Mesothelial cell of epicardium (in vitro differentiated cells): ENCODE measurements around the gene KCNIP4. TPM values are rescaled to one million over a fixed set of nuclear protein-coding genes. Genes with fewer than 3 reads are reported as not detected.

Experiments used
- DNase-seq, 2 experiments: peaks; one replicate each; pipeline ENCODE4 v3.0.0; 2021; ENCODE audit warnings: low spot score in 2 of 2; ENCODE audit not compliant: unreplicated experiment in 2 of 2
- H3K27ac Mint-ChIP-seq: 2 replicates; pipeline ENCODE4 v1.8.0; 2021; ENCODE audit warnings: mixed read lengths
- H3K27me3 Mint-ChIP-seq: 2 replicates; pipeline ENCODE4 v1.8.0; 2021; ENCODE audit warnings: low read depth, mixed read lengths
- H3K36me3 Mint-ChIP-seq: 2 replicates; pipeline ENCODE4 v1.8.0; 2021; ENCODE audit warnings: mixed read lengths
- H3K4me1 Mint-ChIP-seq: 2 replicates; pipeline ENCODE4 v1.8.0; 2021; ENCODE audit warnings: mixed read lengths
- H3K4me3 Mint-ChIP-seq: 2 replicates; pipeline ENCODE4 v1.8.0; 2021; ENCODE audit warnings: mild to moderate bottlenecking, moderate library complexity, mixed read lengths
- H3K9me3 Mint-ChIP-seq: 2 replicates; pipeline ENCODE4 v1.8.0; 2021; ENCODE audit warnings: mixed read lengths
- CTCF ChIP-seq: fragments of 200-600 bp; sonication (generic); IDR thresholded peaks from one replicate; pipeline ENCODE4 v1.5.0; 2021; ENCODE audit warnings: antibody characterized with exemption; ENCODE audit not compliant: unreplicated experiment
- total RNA-seq: library from RNA; stranded (reverse); gene quantifications from 3 replicates; pipeline ENCODE4 v1.2.1, GENCODE V29; 2021

The KCNIP4 gene
- total RNA-seq, 1 donor from 2014 or later, result 3.0 TPM

GRCh38 chr4:21046141-21046540 lies 902.4 kb downstream of the KCNIP4 start:
- no peak for DNase-seq
- H3K27ac Mint-ChIP-seq, result no peak overlapping the region
- TF ChIP-seq CTCF, result no peak

GRCh38 chr4:21045119-21045518 lies 903.5 kb downstream of the KCNIP4 start:
- DNase-seq, result no peak
- H3K36me3 Mint-ChIP-seq, result no peaks in the 10 kb centered on the region
- H3K27me3 Mint-ChIP-seq, result peaks cover 22% of the 10 kb centered on the region
- H3K4me1 Mint-ChIP-seq, result no peaks in the 10 kb centered on the region
- no peak overlapping the region for H3K27ac Mint-ChIP-seq
- no peak overlapping the region for H3K4me3 Mint-ChIP-seq
- H3K9me3 Mint-ChIP-seq, result no peaks in the 10 kb centered on the region
- no peak for TF ChIP-seq CTCF

More at GRCh38 chr4:21046141-21046540, 902.4 kb downstream of the KCNIP4 start:
- Mint-ChIP-seq H3K27me3 (peaks cover 24% of the 10 kb centered on the region), H3K36me3 (no peaks in the 10 kb centered on the region), H3K4me1 (no peaks in the 10 kb centered on the region), H3K9me3 (no peaks in the 10 kb centered on the region), H3K4me3 (no peak overlapping the region)

GRCh38 chr4:21041708-21042107 lies 906.9 kb downstream of the KCNIP4 start:
- no peak overlapping the region for H3K27ac Mint-ChIP-seq
- H3K4me3 Mint-ChIP-seq, result no peak overlapping the region
- no peaks in the 10 kb centered on the region for H3K4me1 Mint-ChIP-seq
- TF ChIP-seq CTCF, result no peak
- no peaks in the 10 kb centered on the region for H3K36me3 Mint-ChIP-seq
- H3K9me3 Mint-ChIP-seq, result no peaks in the 10 kb centered on the region
- H3K27me3 Mint-ChIP-seq, result peaks cover 31% of the 10 kb centered on the region
- DNase-seq, result no peak

- DNase-seq, result no peak
- H3K4me3 Mint-ChIP-seq, result no peak overlapping the region
- H3K27me3 Mint-ChIP-seq, result peaks cover 16% of the 10 kb centered on the region
Measured at GRCh38 chr4:21034728-21035127, 913.8 kb downstream of the KCNIP4 start.

GRCh38 chr4:21032089-21032645 lies 916.4 kb downstream of the KCNIP4 start:
- H3K4me1 Mint-ChIP-seq, result no peaks in the 10 kb centered on the region
- TF ChIP-seq CTCF, result no peak
- H3K27ac Mint-ChIP-seq, result no peak overlapping the region
- H3K36me3 Mint-ChIP-seq, result no peaks in the 10 kb centered on the region
- H3K27me3 Mint-ChIP-seq, result peaks cover 9% of the 10 kb centered on the region
- no peak overlapping the region for H3K4me3 Mint-ChIP-seq
- DNase-seq, result no peak
- H3K9me3 Mint-ChIP-seq, result peaks cover 3% of the 10 kb centered on the region

More at GRCh38 chr4:21034728-21035127, 913.8 kb downstream of the KCNIP4 start:
- TF ChIP-seq CTCF, result no peak
- H3K4me1 Mint-ChIP-seq, result no peaks in the 10 kb centered on the region
- H3K36me3 Mint-ChIP-seq, result no peaks in the 10 kb centered on the region
- H3K9me3 Mint-ChIP-seq, result peaks cover 3% of the 10 kb centered on the region
- no peak overlapping the region for H3K27ac Mint-ChIP-seq

- Mint-ChIP-seq H3K27ac (no peak overlapping the region), H3K9me3 (peaks cover 24% of the 10 kb centered on the region), H3K4me1 (peaks cover 2% of the 10 kb centered on the region), H3K27me3 (peaks cover 2% of the 10 kb centered on the region), H3K4me3 (no peak overlapping the region), H3K36me3 (no peaks in the 10 kb centered on the region)
- no peak for DNase-seq
- TF ChIP-seq CTCF, result no peak
Measured at GRCh38 chr4:21018817-21019216, 929.8 kb downstream of the KCNIP4 start.
